ENCODE results near the gene CMIP.

CMIP gene

DNA sequence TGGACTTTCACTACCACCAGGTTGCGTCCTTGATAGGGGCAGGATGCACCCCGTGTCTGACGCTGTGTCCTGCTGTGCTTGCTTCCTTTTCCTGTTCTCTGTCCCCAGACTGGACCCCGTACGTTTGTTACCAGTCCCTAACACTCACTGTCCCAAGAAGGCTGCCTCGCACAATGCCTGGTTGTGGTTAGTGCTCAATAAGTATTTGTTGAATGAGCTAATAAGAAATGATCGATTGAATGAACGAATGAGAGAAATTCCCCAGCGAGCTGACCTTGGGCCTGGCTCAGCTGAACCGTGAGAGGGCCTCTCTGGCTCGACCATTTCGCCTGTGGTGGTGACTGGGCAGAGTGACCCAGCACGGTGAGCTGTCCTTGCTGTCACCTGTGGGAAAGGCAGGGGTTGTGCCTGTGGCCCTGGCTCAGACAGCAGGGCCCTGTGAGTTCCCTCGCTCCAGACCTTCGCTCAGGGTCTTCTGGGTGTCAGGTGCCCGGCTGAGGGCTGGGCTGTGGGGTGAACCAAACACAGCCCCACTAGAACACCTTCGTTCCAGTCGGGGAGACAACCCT, 20.9 kb downstream of the CMIP start:
- Histone ChIP-seq H4K20me1 (ENCODE audit: low read depth, low read length) (no peaks in the 10 kb centered on the region), H3K4me3 (ENCODE audit: insufficient read depth, low read length, poor library complexity, severe bottlenecking) (no peak overlapping the region), H3K79me2 (ENCODE audit: insufficient read depth, low read length) (peaks cover 61% of the 10 kb centered on the region), H3K4me2 (ENCODE audit: low read depth, low read length, poor library complexity, severe bottlenecking) (no peak overlapping the region), H3K36me3 (ENCODE audit: low read length) (no peaks in the 10 kb centered on the region), H3K27me3 (ENCODE audit: low read length) (no peaks in the 10 kb centered on the region), H3K9me3 (ENCODE audit: insufficient read depth, low read length) (no peaks in the 10 kb centered on the region), H3K27ac (ENCODE audit: low read depth, low read length) (no peak overlapping the region), H3K9ac (ENCODE audit: low read length) (no peak overlapping the region), H3F3A (ENCODE audit: insufficient read depth) (peaks cover 14% of the 10 kb centered on the region), H2AFZ (ENCODE audit: low read depth, low read length, severe bottlenecking) (no peak overlapping the region), H3K9me2 (replicated peaks; ENCODE audit: insufficient read depth, low read length) (no peaks in the 10 kb centered on the region)
- TF ChIP-seq, protein P1, sequence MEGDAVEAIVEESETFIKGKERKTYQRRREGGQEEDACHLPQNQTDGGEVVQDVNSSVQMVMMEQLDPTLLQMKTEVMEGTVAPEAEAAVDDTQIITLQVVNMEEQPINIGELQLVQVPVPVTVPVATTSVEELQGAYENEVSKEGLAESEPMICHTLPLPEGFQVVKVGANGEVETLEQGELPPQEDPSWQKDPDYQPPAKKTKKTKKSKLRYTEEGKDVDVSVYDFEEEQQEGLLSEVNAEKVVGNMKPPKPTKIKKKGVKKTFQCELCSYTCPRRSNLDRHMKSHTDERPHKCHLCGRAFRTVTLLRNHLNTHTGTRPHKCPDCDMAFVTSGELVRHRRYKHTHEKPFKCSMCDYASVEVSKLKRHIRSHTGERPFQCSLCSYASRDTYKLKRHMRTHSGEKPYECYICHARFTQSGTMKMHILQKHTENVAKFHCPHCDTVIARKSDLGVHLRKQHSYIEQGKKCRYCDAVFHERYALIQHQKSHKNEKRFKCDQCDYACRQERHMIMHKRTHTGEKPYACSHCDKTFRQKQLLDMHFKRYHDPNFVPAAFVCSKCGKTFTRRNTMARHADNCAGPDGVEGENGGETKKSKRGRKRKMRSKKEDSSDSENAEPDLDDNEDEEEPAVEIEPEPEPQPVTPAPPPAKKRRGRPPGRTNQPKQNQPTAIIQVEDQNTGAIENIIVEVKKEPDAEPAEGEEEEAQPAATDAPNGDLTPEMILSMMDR (IDR thresholded peaks at IDR 0.05; ENCODE audit: insufficient read depth, low read length, poor library complexity, severe bottlenecking) = no peak
- no peak for TF ChIP-seq EZH2phosphoT487 (conservative IDR thresholded peaks at IDR 0.05; ENCODE audit: low read length)

DNA sequence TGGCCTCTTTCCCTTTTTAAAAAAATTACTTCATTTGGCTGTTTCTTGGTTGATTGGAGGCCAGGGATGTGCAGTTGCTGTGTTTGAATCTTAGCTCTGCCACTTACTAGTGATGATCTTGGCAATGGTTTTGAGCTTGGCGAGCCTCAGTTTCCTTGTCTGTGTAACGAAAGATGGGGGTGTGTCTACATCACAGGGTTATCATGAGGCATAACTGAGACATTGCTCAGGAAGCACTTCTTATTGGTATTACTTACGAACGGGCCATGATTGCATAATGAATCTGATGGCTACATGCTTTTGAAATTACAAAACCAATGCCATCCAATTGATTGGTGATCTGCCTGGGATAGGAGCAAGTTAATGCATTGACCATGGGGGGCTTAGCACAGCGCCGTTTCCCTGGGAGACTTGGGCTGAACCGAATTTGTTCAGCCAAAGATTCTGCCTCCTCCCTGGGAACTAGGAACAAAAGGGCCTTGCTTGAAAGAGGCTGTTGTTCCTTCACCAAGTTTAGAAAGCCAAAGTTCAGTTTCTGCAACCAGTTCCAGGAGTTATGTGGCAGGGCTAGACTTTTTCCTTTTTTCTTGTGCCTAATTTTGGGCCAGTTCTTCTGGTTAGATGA, 21.9 kb downstream of the CMIP start:
- H3F3A ChIP-seq (ENCODE audit: insufficient read depth) = peaks cover 16% of the 10 kb centered on the region
- no peaks in the 10 kb centered on the region for H3K9me3 ChIP-seq (ENCODE audit: insufficient read depth, low read length)
- no peaks in the 10 kb centered on the region for H3K36me3 ChIP-seq (ENCODE audit: low read length)
- no peak overlapping the region for H3K4me2 ChIP-seq (ENCODE audit: low read depth, low read length, poor library complexity, severe bottlenecking)
- H3K9me2 ChIP-seq (replicated peaks; ENCODE audit: insufficient read depth, low read length) = no peaks in the 10 kb centered on the region
- H3K79me2 ChIP-seq (ENCODE audit: insufficient read depth, low read length) = peaks cover 71% of the 10 kb centered on the region
- no peak overlapping the region for H2AFZ ChIP-seq (ENCODE audit: low read depth, low read length, severe bottlenecking)
- no peak for TF ChIP-seq EZH2phosphoT487 (conservative IDR thresholded peaks at IDR 0.05; ENCODE audit: low read length)
- TF ChIP-seq, protein P1 (IDR thresholded peaks at IDR 0.05; ENCODE audit: insufficient read depth, low read length, poor library complexity, severe bottlenecking) = no peak
- no peak overlapping the region for H3K4me3 ChIP-seq (ENCODE audit: insufficient read depth, low read length, poor library complexity, severe bottlenecking)
- no peak overlapping the region for H3K27ac ChIP-seq (ENCODE audit: low read depth, low read length)
- no peak overlapping the region for H3K9ac ChIP-seq (ENCODE audit: low read length)
- no peaks in the 10 kb centered on the region for H3K27me3 ChIP-seq (ENCODE audit: low read length)
- no peaks in the 10 kb centered on the region for H4K20me1 ChIP-seq (ENCODE audit: low read depth, low read length)

DNA sequence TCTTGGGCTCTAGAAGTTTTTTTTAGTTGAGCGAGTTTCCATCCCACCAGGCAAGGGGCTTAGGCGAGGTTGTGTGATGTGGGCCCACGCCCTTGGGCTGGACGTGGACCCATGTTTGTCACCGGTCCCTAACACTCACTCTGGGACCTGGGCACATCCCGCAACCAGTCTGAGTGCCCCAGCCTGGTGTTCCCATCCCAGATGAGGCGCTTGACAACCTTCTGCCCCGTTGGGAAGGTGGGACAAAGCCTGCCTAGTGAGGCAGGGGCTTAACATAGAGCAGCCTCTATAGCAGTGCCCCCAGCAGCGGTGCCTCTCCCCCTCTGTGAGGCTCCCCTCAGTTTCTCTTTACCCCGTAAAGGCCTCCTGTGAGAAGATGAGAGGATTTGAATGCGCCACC, 22.5 kb downstream of the CMIP start:
- TF ChIP-seq EZH2phosphoT487 (conservative IDR thresholded peaks at IDR 0.05; ENCODE audit: low read length) = no peak
- TF ChIP-seq, protein P1 (IDR thresholded peaks at IDR 0.05; ENCODE audit: insufficient read depth, low read length, poor library complexity, severe bottlenecking) = no peak
- H3K27ac ChIP-seq (ENCODE audit: low read depth, low read length) = no peak overlapping the region
- peaks cover 72% of the 10 kb centered on the region for H3K79me2 ChIP-seq (ENCODE audit: insufficient read depth, low read length)

More for the DNA sequence above, 22.5 kb downstream of the CMIP start:
- H3K4me3 ChIP-seq (ENCODE audit: insufficient read depth, low read length, poor library complexity, severe bottlenecking) = no peak overlapping the region
- H3K9ac ChIP-seq (ENCODE audit: low read length) = no peak overlapping the region
- H3K4me2 ChIP-seq (ENCODE audit: low read depth, low read length, poor library complexity, severe bottlenecking) = no peak overlapping the region
- H3K27me3 ChIP-seq (ENCODE audit: low read length) = no peaks in the 10 kb centered on the region
- no peaks in the 10 kb centered on the region for H4K20me1 ChIP-seq (ENCODE audit: low read depth, low read length)
- H3F3A ChIP-seq (ENCODE audit: insufficient read depth) = peaks cover 16% of the 10 kb centered on the region
- H2AFZ ChIP-seq (ENCODE audit: low read depth, low read length, severe bottlenecking) = no peak overlapping the region
- no peaks in the 10 kb centered on the region for H3K9me2 ChIP-seq (replicated peaks; ENCODE audit: insufficient read depth, low read length)
- no peaks in the 10 kb centered on the region for H3K36me3 ChIP-seq (ENCODE audit: low read length)
- H3K9me3 ChIP-seq (ENCODE audit: insufficient read depth, low read length) = no peaks in the 10 kb centered on the region
